Stimulated activated CD8-positive, alpha-beta memory T cell treated with anti-CD3 and anti-CD28 coated beads, Interleukin-7, amount 100 ng/mL, for 24 hours (primary cell): Measurements from ENCODE around the gene DUSP7.
A peak's percentile ranks its signal among the peaks of the same experiment; 100 is the strongest.

Experiments used
- DNase-seq: peaks from one replicate; pipeline ENCODE4 v3.0.0-alpha.2; 2020; ENCODE audit warnings: low read depth

Gene DUSP7

GRCh38 chr3:52068055-52068571 is 11.7 kb upstream of the DUSP7 start:
- DNase-seq = no peak

DNA sequence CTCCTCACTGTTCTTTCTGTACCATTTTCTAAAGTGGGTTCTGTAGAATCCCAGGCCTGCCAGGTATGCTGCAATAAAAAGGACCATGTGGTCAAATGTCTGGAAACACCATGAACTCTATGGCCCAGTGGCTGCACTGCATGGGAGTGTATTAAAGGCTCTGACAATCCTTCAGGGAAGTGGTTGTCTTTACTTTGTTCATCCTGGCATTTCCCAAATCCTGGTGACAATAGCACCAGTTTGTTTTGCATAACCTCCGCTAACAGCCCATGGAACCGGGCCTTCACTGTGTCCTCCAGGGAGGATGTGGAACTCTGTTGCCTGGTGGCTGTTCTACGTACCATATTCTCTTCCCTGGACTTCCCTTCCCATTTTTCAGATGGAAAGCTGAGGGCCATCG is 11.2 kb upstream of the DUSP7 start:
- DNase-seq = no peak

DNA sequence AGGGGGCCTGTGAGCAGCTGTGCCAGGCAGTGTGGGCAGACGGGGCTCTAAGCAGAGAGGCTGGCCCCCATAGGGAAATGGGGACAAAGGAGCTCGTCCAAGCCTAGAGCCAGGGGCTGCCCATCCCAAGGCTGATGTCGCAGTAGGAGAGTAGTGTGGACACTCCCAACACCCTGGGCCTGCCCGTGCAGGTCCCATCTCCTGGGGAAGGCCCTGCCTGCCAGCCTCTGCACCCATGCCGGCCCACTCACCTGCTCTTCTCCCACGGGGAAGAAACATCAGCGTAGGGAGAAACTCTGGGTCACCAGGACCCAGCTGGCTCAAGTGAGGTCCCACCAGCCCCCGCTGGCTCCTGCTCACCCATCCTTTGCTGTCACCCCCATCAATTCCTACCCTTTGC is 10.7 kb upstream of the DUSP7 start:
- DNase-seq = no peak

GRCh38 chr3:52065264-52065756 is 8.9 kb upstream of the DUSP7 start:
- no peak for DNase-seq

GRCh38 chr3:52064561-52064960 is 8.2 kb upstream of the DUSP7 start:
- DNase-seq = no peak

DNA sequence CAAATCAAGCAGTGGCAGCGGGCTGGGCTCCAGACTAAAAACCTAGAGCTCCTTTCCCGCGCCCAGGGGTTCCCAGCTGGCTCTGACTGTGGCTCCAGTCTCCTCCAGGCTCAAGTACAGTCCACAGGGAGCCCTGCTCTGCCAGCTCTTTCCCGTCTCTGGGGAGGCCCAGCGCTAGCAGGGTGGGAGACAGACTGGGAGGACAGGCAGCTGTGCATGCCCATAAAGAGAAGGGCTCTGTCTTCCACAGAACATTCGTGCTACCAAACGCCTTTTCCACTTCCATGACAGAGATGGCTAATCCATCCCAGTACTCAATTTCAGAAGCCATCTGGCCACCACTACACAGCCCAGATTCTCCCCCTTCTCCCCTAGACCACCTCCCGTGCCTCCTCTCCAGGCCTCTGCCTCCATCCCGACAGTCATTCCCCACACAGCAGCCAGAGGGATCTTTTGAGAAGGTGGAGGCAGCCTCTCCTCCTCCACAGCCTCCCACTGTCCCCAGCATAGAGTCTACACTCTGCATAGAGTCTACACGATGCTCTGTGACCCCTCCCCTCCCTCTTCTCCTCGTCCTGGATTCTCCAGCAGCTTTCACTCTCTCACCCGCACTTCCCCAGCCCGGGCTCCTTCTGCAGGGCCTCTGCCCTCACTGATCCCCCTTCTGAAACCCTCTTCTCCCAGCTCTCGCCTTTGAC is 6.8 kb upstream of the DUSP7 start:
- no peak for DNase-seq

DNA sequence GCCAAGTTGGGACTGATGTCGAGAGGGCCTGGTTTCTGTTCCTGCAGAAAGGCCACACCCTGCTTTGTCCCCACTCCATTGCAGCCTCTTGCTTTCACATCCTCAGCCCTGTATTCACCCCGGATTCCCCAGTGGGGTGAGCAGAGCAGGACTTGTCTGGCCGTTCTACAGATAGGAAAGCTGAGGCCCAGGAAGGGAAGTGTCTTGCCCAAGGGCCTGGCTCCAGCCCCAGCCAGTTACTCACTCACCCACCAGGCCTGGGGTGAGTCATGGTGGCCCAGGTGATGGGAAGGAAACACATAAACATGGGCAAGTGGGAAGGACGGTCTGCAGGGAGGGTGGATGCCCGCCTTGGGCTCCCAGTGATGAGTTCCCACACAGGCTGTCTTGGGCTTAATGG is 6.1 kb upstream of the DUSP7 start:
- DNase-seq = no peak

DNA sequence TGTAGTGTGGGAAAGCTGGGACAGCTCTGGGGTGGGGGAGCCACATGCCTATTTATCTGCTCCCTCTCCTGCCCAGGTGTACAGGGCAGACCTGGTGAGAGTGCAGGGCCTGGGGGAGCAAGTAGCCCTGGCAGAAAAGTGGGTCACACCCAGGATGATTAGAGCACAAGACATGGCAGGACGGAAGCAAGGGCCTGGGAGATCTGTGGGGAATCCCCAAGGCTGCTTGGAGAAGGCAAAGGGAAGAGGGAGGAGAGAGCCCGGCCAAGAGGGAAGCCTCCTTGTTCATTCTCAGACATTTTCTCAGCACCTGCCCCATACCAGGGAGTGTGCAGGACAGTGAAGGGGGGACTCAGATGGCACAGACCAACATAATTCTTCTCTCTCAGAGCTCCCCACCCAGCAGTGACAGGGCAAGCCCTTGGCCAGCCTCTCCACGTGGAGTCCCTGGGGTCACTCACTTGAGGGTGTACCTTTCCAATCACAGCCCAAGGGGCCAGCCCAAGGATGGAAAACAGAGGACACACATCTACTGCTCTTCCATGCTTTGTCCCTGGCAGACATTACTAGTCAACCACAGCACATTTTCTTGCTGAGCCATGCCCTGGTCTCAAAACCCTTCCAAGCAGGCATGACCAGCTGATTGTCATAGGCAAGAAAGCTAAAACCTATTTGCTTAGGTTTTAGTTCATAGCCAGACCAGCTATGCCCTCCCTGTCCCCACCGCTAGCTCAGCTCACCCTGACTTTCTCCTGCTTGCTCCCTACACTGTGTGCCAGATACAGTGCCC is 4.9 kb upstream of the DUSP7 start:
- DNase-seq = no peak

DNA sequence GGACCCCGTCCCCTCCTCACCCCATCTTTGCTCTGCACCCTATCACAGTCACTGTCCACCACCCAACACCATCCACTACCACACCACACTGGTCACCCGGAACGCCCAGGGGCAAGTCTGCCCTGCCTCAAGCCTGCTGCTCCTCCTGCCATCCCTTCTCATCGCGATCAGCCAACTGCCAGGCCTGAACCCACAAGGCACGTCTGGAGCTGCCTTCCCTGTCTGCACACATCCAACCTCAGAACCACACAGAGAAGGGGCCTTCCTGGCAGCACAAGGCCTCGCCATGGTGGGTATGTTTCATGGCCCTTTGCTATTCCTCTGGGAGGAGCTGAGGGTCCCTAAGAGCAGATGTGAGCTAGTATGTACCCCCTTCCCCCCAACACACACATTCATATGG is 3.4 kb upstream of the DUSP7 start:
- no peak for DNase-seq

- DNase-seq = no peak
Observed at GRCh38 chr3:52057812-52058495, 1.6 kb upstream of the DUSP7 start.

- peak; percentile 97 for DNase-seq
Observed at GRCh38 chr3:52056968-52057811, 819 bp upstream of the DUSP7 start.

GRCh38 chr3:52055537-52056351 is 627 bp downstream of the DUSP7 start:
- DNase-seq = no peak

DNA sequence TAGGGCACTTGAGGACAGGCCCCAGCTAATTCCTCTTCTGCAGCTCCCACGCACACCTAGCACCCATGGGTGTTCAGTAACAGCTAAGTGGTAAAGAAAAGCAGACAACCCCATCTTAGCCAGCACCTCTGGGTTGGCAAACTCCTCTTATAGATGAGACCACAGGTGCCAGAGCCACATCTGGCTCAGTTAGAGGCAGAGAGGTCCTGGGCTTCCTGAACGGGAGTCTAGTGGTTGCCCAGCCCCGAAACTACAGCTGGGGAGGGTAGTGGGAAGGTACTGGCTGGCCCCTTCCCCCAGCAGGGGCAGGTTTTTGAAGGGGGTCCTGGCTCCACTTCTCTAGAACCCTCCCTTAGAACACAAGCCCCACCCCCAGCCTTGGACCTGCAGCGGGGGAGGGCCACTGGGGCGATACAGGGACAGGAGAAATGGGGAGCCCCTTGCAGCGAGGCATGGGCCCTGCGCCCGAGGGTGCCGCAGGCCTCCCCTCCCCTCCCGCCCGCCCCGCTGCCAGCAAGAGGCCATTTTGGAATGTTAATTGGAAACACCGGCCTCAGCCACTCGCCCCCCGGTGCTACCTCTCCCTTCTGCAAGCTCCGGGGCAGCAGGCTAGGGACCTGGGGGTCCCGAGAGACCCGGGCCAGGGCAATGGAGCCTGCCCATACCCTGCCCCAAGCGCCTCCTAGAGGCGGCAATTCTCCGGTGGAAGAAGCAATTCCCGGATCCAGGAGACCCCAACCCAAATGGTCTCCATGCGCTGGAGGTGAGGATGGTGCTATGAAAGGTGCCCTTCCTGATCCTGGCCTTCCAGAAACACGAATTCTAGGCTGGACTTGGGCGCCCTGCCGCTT is 1.5 kb downstream of the DUSP7 start:
- DNase-seq = no peak

GRCh38 chr3:52053307-52054304 is 2.8 kb downstream of the DUSP7 start:
- no peak for DNase-seq

- no peak for DNase-seq
Observed at GRCh38 chr3:52052831-52053306, 3.5 kb downstream of the DUSP7 start.

DNA sequence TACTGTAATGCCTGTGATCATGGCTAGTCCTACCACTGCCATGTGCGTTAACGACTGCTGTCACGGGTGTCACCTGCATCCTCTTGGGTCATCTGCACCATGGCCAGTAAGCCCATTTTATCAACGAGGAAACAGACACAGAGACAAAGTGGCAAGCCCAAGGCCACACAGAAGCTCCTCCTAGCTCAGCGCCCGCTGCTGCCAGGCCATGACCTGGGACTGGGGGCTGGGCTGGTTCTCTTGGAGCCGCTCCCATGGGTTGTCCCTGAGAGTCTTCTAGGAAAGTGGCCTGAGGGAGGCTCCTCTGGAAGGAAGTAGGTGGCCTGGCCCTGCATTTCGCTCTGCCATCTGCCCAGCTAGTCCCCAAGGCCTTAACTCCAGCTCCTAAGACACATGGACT is 4.9 kb downstream of the DUSP7 start:
- DNase-seq = no peak

- no peak for DNase-seq
Observed at GRCh38 chr3:52050571-52050970, 5.8 kb downstream of the DUSP7 start.

- DNase-seq = no peak
Observed at GRCh38 chr3:52049503-52049902, 6.9 kb downstream of the DUSP7 start.
